Lower leg skin (tissue), 4 donors: Measurements from ENCODE around the gene METTL25. TPM values are rescaled to one million over a fixed set of nuclear protein-coding genes. Genes with fewer than 3 reads are reported as not detected.

Experiments
- DNase-seq, 2 donors: peaks; one replicate each; pipeline ENCODE4 v3.0.0-alpha.2; 2019; ENCODE audit warnings: low spot score in 2 of 2
- H3K4me3 ChIP-seq: fragments of 200-600 bp; sonication (generic); 2 replicates; pipeline ENCODE4 v1.5.1; 2017; ENCODE audit warnings: mild to moderate bottlenecking, low read depth; ENCODE audit not compliant: poor library complexity, severe bottlenecking
- POLR2A ChIP-seq, 2 donors: fragments of 450-650 bp; IDR thresholded peaks; one replicate each; pipeline ENCODE4 v1.6.1; 2016 to 2017; ENCODE audit warnings: antibody characterized with exemption in 2 of 2, mild to moderate bottlenecking in 1 of 2, moderate library complexity in 1 of 2
- WGBS, 2 donors: methylation state at CpG; one replicate each; pipeline ENCODE4 v1.1.5; 2018; 5-methylcytosine and 5-hydroxymethylcytosine counted together
- intact Hi-C: fragments of 100-400 bp; cut with DNase I; formaldehyde crosslinking; loops from one replicate; pipeline ENCODE4 v1.15.0; 2023; ENCODE audit warnings: low total_unique reads
- total RNA-seq, 4 donors: library from RNA; depleted of rRNA; stranded (reverse); fragments of >200 nt; gene quantifications; one replicate each; pipeline ENCODE4 v1.1.0, GENCODE V29; 2016
- TF ChIP-seq, protein P1 (sequence below), 3 donors: fragments of 450-650 bp; IDR thresholded peaks; one replicate each; pipeline ENCODE4 v1.5.1; 2016; ENCODE audit warnings: antibody characterized with exemption in 3 of 3, mild to moderate bottlenecking in 3 of 3, moderate library complexity in 2 of 3

Gene METTL25
- total RNA-seq, 4 donors from 2014 or later, result 6.7 to 15.2 (median 13.5) TPM

DNA sequence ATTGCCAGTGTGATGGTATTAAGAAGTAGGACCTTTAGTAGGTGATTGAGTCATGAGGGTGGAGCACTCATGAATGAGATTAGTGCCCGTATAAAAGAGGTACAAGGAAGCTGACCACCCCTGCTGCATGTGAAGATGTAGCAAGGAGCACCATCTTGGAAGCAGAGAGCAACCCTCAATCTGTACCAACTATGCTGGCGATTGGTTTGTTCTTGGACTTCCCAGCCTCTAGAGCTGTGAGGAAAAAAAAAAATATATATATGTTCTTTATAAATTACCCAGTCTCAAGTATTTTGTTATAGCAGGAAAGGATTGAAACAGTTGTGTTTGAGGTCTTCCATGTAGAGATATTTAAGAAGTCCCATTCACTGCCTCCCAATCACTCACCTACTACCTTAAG is 16.9 kb downstream of the METTL25 start:
- DNase-seq, result no peak
- TF ChIP-seq POLR2A (IDR thresholded peaks at IDR 0.05), result no peak
- TF ChIP-seq, protein P1, sequence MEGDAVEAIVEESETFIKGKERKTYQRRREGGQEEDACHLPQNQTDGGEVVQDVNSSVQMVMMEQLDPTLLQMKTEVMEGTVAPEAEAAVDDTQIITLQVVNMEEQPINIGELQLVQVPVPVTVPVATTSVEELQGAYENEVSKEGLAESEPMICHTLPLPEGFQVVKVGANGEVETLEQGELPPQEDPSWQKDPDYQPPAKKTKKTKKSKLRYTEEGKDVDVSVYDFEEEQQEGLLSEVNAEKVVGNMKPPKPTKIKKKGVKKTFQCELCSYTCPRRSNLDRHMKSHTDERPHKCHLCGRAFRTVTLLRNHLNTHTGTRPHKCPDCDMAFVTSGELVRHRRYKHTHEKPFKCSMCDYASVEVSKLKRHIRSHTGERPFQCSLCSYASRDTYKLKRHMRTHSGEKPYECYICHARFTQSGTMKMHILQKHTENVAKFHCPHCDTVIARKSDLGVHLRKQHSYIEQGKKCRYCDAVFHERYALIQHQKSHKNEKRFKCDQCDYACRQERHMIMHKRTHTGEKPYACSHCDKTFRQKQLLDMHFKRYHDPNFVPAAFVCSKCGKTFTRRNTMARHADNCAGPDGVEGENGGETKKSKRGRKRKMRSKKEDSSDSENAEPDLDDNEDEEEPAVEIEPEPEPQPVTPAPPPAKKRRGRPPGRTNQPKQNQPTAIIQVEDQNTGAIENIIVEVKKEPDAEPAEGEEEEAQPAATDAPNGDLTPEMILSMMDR (IDR thresholded peaks at IDR 0.05), result no peak
- intact Hi-C loops, result no loop called here
- WGBS, 2 donors, result 94% methylated on average over 2 of the region's 2 CpGs
- no peak overlapping the region for H3K4me3 ChIP-seq

DNA sequence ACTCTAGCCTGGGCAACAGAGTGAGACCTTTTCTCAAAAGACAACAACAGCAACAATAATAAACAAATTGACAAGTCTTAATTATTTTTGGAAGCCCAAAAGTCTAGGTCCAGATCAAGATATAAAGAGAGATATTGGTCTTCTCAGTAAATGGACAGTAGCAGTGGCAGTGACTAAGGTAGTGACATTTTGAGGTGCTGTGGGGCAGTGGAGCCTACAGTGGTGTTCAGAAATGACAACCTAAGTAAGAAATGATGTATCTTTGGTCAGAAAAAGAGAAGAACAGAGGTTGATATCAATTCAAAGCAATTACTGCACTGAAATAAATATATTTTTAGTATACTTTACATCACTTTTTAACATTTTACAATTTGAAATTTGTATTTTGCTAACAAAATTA is 20.7 kb downstream of the METTL25 start:
- intact Hi-C loops, result no loop called here
- TF ChIP-seq, protein P1 (IDR thresholded peaks at IDR 0.05), result no peak
- TF ChIP-seq POLR2A (IDR thresholded peaks at IDR 0.05), result no peak
- no peak overlapping the region for H3K4me3 ChIP-seq
- no peak for DNase-seq

DNA sequence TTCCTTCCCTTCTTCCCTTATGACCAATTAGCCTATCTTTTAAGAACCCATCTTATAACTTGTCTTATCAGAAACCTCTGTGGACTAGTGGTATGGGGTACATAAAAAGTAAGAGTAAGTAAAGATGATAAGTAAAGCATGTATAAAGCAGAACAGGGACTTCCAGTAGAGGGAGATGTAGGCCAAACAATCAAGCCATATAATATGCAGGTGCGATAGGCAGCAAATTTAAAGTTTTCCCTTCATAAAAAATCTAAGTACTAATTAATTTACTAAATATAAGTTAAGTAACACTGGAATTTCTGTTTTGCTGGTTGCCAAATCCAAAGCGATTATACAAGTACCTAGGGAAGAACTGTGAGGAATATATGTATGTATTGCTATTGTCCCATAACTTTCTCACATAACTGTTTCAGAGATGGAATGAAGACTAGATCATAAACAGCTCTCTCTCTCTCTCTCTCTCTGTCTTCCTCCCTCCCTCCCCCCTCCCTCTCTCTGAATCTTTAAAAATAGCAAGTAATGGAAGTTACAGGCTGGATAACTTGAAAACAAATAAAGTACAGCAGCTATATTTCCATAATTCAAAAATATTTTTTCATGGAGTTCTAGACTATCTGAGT is 25.7 kb downstream of the METTL25 start:
- WGBS, 2 donors, result 39 to 63% methylated on average over 2 of the region's 2 CpGs
- no peak overlapping the region for H3K4me3 ChIP-seq
- no peak for TF ChIP-seq POLR2A (IDR thresholded peaks at IDR 0.05)
- TF ChIP-seq, protein P1 (IDR thresholded peaks at IDR 0.05), result no peak
- intact Hi-C loops, result no loop called here
- no peak for DNase-seq

DNA sequence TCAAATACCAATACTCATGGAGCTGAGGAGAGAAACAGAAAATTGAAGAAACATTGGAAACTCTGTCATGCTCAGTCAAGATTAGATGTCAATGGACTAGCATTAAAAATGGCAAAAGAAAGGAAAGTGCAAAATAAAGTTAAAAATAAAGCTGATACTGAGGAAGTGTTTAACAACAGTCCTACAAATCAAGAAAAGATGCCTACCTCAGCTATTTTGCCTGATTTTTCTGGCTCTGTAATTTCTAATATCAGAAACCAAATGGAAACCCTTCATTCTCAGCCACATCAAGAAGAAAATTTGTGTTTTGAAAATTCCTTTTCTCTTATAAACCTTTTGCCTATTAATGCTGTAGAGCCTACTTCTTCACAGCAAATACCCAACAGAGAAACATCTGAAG is 40.5 kb downstream of the METTL25 start:
- intact Hi-C loops, result no loop called here
- TF ChIP-seq POLR2A (IDR thresholded peaks at IDR 0.05), result no peak
- TF ChIP-seq, protein P1 (IDR thresholded peaks at IDR 0.05), result no peak
- no peak for DNase-seq
- no peak overlapping the region for H3K4me3 ChIP-seq

DNA sequence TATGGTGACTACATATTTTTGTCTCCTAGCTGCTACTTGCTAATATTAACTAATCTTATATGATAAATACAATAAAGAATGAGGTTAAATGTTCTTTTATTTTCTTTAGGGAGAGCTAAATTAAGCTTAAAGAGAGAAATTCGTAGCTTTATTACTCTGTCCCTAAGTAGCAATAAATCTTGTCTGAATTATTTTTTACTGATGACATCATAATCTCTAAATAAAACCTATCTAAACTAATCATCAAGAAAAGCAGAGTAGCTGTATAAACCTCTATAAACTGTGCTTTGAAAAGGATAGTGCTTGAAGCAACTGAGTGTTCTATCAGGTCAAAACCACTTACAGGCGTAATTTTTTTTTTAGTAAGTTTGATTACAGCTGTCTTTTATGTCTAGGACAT is 42.5 kb downstream of the METTL25 start:
- whole genome bisulfite sequencing, 2 donors, result 67 to 69% methylated on average over 2 of the region's 2 CpGs
- intact Hi-C loops, result no loop called here
- no peak overlapping the region for H3K4me3 ChIP-seq
- no peak for DNase-seq
- TF ChIP-seq, protein P1 (IDR thresholded peaks at IDR 0.05), result no peak
- TF ChIP-seq POLR2A (IDR thresholded peaks at IDR 0.05), result no peak

DNA sequence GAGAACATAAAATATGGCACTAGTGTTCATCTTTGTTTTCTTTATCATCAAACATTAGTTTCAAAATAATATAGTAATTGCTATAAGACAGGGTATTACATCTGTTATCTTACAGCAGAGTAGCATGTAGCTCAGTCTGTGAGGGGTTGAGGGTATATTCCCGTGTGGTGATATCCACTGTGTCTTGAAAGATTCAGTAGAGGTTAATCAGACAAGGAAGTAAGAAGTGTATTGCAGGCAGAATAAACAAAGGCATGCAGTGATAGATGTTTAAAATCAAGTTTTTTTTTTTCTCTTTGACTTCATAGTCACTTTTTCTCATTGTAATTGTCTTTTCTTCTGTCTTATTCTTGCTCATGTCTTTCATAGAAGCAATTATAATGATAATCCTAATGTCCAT is 48.3 kb downstream of the METTL25 start:
- 87% methylated on average over 1 of the region's 1 CpG for WGBS, 2 donors
- H3K4me3 ChIP-seq, result no peak overlapping the region
- no peak for DNase-seq
- TF ChIP-seq, protein P1 (IDR thresholded peaks at IDR 0.05), result no peak
- TF ChIP-seq POLR2A (IDR thresholded peaks at IDR 0.05), result no peak
- intact Hi-C loops, result no loop called here
